GM19438 (cell line): ENCODE data around the gene PEPD.

Experiments used
- ATAC-seq: cut with Tn5 transposase; IDR thresholded peaks from one replicate; pipeline ENCODE4 v1.9.1; 2021; ENCODE audit warnings: low read depth; ENCODE audit not compliant: unreplicated experiment

The PEPD gene

GRCh38 chr19:33400856-33401682 is 120.5 kb downstream of the PEPD start:
- no peak for ATAC-seq

- ATAC-seq = no peak
These were observed 121.6 kb downstream of the PEPD start for GRCh38 chr19:33399745-33400681.

- ATAC-seq = no peak
These were observed 122.4 kb downstream of the PEPD start for GRCh38 chr19:33399081-33399744.

- no peak for ATAC-seq
These were observed 123.1 kb downstream of the PEPD start for GRCh38 chr19:33398361-33399060.

GRCh38 chr19:33397536-33398360 is 123.8 kb downstream of the PEPD start:
- ATAC-seq = no peak

- no peak for ATAC-seq
These were observed 124.7 kb downstream of the PEPD start for GRCh38 chr19:33396701-33397535.

GRCh38 chr19:33395561-33396550 is 125.7 kb downstream of the PEPD start:
- no peak for ATAC-seq

- no peak for ATAC-seq
These were observed 126.6 kb downstream of the PEPD start for GRCh38 chr19:33394723-33395560.

- ATAC-seq = no peak
These were observed 127.4 kb downstream of the PEPD start for GRCh38 chr19:33394006-33394722.

- ATAC-seq = no peak
These were observed 128.1 kb downstream of the PEPD start for GRCh38 chr19:33393286-33394005.

GRCh38 chr19:33392341-33393285 is 129.0 kb downstream of the PEPD start:
- no peak for ATAC-seq

- no peak for ATAC-seq
These were observed 129.9 kb downstream of the PEPD start for GRCh38 chr19:33391631-33392249.

GRCh38 chr19:33390908-33391630 is 130.5 kb downstream of the PEPD start:
- no peak for ATAC-seq
